ENCODE data around the gene E2F1.
"Not testable (repeated sequence)": the region's sequence is repeated elsewhere in the genome, so short reads cannot be mapped to it uniquely, and the experiment has no call there.

The E2F1 gene

DNA sequence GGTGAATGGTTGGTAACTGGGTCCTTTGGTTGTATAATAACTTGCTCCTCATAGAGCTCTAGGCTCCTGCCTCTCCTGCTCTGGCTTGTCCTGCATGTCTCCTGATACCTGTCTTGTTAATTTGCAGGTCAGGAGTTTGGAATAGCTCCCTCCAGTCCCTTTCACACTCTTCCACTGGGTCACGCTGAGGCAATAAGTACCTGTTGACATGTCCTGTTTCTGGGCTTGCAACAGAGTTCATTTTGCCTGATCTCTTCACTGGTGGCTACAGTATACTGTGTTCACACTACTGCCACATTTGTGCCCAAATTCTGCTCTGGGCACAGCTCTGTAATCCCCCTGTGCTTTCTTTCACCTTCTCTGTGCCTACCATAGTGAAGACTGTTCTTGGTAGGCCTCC lies 49.4 kb downstream of the E2F1 start:
- no peak for DNase-seq

DNA sequence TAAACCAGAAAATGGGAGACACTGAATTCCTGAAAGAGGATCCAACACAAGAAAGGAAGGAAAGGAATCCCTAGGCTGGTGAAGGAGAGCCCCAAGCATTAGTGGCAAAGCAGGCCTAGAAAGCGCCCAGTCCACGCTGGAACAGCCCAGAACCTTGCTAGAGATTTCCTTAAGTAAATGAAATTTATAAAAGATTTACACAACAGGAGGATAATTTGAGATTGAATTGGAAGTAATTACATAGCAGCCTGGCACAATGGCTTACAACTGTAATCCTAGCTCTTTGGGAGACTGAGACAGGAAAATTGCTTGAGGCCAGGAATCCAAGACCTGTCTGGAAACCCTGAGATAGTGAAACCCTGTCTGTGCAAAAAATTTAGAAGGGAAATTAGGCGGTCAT lies 50.8 kb downstream of the E2F1 start:
- no peak for DNase-seq

DNA sequence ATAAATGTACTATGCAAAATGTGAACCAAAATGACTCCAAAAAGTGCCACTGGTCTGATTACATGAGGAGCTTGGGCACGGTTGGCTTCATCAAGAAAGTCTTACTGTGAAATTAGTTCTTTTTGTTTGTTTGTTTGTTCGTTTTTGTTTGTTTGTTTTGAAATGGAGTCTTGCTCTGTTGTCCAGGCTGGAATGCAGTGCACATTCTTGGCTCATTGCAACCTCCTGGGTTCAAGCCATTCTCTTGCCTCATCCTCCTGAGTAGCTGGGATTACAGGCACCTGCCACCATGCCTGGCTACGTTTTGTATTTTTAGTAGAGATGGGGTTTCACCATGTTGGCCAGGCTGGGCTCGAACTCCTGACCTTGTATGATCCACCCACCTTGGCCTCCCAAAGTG lies 54.3 kb downstream of the E2F1 start:
- DNase-seq, result not testable (repeated sequence)

DNA sequence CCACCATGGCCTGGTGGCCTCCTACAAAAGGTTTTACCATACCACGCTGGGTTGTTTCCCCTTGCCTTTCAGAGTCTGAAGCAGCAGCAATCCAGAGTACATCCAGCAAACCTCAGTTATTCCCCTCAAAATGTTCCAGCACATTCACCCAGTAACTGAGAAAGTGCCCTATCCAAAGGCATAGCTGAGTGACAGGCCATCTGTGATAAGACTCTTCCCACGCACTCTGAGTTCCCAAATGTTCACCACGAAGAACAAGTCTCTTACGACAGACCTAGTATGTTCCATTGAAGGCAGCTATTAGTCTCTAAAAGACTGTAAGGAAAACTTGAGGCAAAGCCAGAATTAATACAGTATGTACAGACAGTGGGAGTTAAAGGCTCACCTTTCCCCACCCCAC lies 55.7 kb downstream of the E2F1 start:
- DNase-seq, result no peak

GRCh38 chr20:33629979-33630378 lies 56.2 kb downstream of the E2F1 start:
- DNase-seq, result no peak

- no peak for DNase-seq
Observed at GRCh38 chr20:33629533-33629932, 56.7 kb downstream of the E2F1 start.

GRCh38 chr20:33627577-33628216 lies 58.5 kb downstream of the E2F1 start:
- DNase-seq, result no peak

GRCh38 chr20:33626190-33626589 lies 60.0 kb downstream of the E2F1 start:
- no peak for DNase-seq
